Stimulated activated CD4-positive, alpha-beta T cell treated with anti-CD3 and anti-CD28 coated beads, TNF-alpha, amount 100 ng/mL, for 24 hours (primary cell): ENCODE data around the gene DNAJC19.

Source experiments
- DNase-seq, 3 experiments: peaks; one replicate each; pipeline ENCODE4 v3.0.0-alpha.2; 2020; ENCODE audit warnings: low read depth in 3 of 3

Gene DNAJC19

DNA sequence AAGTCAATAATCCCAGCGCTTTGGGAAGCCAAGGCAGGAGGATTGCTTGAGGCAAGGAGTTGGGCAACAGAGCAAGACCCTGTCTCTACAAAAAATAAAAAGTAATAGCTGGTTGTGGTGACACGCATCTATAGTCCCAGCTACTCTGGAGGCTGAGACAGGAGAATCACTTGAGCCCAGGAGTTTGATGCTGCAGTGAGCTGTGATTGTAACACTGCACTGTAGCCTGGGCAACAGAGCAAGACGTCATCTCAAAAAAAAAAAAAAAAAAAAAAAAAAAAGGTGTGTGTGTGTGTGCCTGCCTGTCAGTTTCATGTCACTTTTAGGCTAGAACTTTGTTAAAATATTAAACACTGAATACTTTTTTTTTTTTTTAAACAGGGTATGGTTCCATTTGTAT lies 28.4 kb downstream of the DNAJC19 start:
- no peak for DNase-seq

DNA sequence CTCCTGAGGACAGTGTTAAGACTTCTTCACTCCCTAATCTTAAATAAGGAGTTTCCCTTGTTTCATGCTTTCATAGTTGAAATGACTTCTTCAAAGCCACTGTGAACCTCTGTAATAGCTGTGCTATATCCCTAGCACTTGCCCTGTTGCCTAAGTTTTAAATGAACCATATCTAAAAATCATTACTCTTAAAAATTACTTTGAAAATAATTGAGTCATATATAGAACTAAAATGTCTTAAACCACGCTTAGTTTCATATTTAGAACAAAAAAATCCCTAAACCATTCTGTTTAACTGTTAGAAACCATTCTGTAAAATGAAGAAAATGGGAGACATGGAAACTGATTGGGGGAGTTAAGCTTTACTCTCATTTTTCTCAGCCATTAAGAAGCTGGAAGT lies 29.8 kb downstream of the DNAJC19 start:
- DNase-seq = no peak

DNA sequence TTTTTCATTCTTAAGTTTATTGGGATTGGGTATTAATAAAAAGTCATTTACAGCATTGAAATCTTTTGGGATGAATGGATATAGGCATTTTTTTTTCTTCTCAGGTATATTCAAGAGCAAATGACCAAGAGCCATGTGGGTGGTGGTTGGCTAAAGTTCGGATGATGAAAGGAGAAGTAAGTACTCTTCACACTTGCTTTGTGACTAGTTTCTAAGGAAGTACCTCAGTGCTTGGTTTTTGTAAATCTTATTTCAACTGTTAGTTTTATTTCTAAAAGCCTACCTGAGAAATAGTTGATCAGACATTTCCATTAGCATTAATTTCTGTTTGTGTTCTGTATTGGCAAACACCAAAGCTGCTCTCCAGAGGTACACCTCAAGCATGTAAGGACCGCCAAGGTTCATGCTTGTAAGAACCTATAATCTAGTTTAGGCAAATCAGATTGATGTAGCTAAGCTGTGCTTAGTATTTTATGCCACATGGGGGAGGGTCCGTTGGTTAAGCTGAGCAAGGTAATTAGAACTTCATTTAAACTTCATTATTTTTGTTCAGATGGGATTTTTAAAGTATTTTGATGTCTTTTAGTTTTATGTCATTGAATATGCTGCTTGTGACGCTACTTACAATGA lies 41.7 kb downstream of the DNAJC19 start:
- DNase-seq = no peak

DNA sequence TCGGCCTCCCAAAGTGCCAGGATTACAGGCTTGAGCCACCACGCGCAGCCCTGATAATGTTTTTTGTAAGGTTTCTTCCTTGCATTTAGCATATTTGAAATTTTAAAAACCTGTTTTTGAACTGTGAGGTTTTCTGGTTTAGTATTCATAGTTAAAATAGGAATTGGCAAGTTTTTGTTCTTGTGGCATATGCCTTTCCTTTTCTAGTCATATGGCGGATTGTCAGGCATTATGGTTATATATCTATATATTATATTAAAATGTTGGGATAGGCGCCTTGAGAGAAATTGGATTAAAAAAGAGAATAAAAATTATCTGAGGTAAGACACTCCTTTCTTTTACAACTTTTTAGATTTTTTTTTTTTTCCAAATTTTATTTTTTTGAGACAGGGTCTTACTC lies 48.7 kb downstream of the DNAJC19 start:
- DNase-seq = no peak

DNA sequence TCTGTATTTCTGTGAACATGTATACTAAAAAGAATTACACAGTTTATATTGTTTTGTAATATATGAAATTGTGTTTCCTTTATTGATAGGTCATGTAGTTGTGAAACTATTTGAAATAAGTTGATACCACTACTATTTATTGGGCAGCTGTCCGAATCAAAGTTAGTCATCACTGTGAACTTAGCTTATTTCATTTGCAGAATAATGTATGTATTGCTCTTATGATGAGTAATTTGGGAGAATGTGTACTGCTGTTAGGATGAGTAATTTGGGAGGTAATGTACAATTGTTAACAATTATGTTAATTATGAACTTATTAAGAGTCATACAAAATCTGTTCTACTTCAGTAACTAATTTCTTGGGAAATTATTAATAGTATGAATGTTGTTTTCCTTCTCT lies 54.9 kb downstream of the DNAJC19 start:
- no peak for DNase-seq
